ENCODE data around the gene ZPR1. TPM values are rescaled to one million over a fixed set of nuclear protein-coding genes. Genes with fewer than 3 reads are reported as not detected.

ZPR1 gene
- total and polyA plus RNA-seq, 2 of the 4 experiments (the other 2 are of a cell fraction), result 40.8 to 52.0 TPM

GRCh38 chr11:116791002-116791812 lies 3.4 kb upstream of the ZPR1 start:
- H2BK5ac ChIP-seq (ENCODE audit: low read depth, low read length, poor library complexity, severe bottlenecking), result no peak overlapping the region
- no peak overlapping the region for H2BK120ac ChIP-seq (ENCODE audit: low read depth, low read length)
- no peak overlapping the region for H4K5ac ChIP-seq (ENCODE audit: low read depth, low read length)
- CTCF ChIA-PET, result interaction anchor here (0.5 to 2.3 kb wide), 18 partner anchors 8 to 431 kb away, joined by 3 to 30 read pairs (median 4); partner anchors contain the start of genes APOA4 and SIK3
- H4K91ac ChIP-seq (ENCODE audit: insufficient read depth, low read depth, low read length), result no peak overlapping the region
- WGBS, 2 experiments (ENCODE audit: extremely low coverage in 2 of 2, insufficient read length in 1 of 2), result 10% methylated on average over 15 of the region's 31 CpGs; no CpG with 5 or more reads in 1 of the 2 experiments
- H3K79me1 ChIP-seq (ENCODE audit: low read depth in 1 of 2, low read length in 2 of 2), result peaks cover 16 to 25% of the 10 kb centered on the region in 2 experiments
- H4K20me1 ChIP-seq (ENCODE audit: insufficient read depth, low read length), result no peaks in the 10 kb centered on the region
- no peak overlapping the region for H3K18ac ChIP-seq (ENCODE audit: low read depth, low read length)
- H3K4ac ChIP-seq (ENCODE audit: low read depth, low read length), result peak overlapping the region; percentile 50
- ATAC-seq (ENCODE audit: low read depth) (peak; percentile 71), DNase-seq (peak; percentile 55)
- H3K9me3 ChIP-seq (ENCODE audit: control insufficient read depth, insufficient read depth, low read length), result no peaks in the 10 kb centered on the region
- no peak overlapping the region for H4K8ac ChIP-seq (ENCODE audit: low read depth in 2 of 2, low read length in 2 of 2)
- no peak overlapping the region for H3K14ac ChIP-seq (replicated peaks; ENCODE audit: low read depth, low read length)
- dilution Hi-C loops (cut with HindIII; ENCODE audit: low sequenced_read_pairs, unreplicated experiment), result no loop called here
- POLR2A ChIA-PET (ENCODE audit: unreplicated experiment), result interaction anchor here (0.6 kb wide), 1 partner anchor 316 kb away, joined by 20 read pairs; no protein-coding TSS in a partner anchor
- peaks cover 13% of the 10 kb centered on the region for H3K9me1 ChIP-seq (ENCODE audit: insufficient read depth, low read length)
- no peak overlapping the region for H2BK15ac ChIP-seq (ENCODE audit: low read depth, low read length)
- in situ Hi-C loops (cut with MboI; ENCODE audit: low sequenced_read_pairs), result loop anchor here (5.0 kb wide), 1 partner anchor 311 kb away; no protein-coding TSS in a partner anchor
- no peak overlapping the region for H3K4me3 ChIP-seq (ENCODE audit: insufficient read depth, low read depth, low read length)
- H3K36me3 ChIP-seq (ENCODE audit: control insufficient read depth, insufficient read depth, low read length), result peaks cover 2% of the 10 kb centered on the region; the same call in 1 of the 2 replicates
- no peak overlapping the region for H2BK20ac ChIP-seq (ENCODE audit: low read depth, low read length)
- no peak overlapping the region; the same call in 1 of the 2 replicates for H2AK5ac ChIP-seq (ENCODE audit: low read depth, low read length)
- H3K9ac ChIP-seq (ENCODE audit: low read depth, low read length), result no peak overlapping the region
- 0 out of 2 replicates have a peak overlapping the region, but pooled peaks have one; percentile 1 for H3K23ac ChIP-seq (ENCODE audit: low read depth, low read length)
- peaks cover 6% of the 10 kb centered on the region for H3K4me1 ChIP-seq (ENCODE audit: control insufficient read depth, insufficient read depth, low read length)
- H2AK9ac ChIP-seq (replicated peaks; ENCODE audit: low read depth, low read length, poor library complexity), result peak overlapping the region; percentile 2
- BruUV-seq (replicated peaks), result no TSS peak
- peak overlapping the region; percentile 27; the same call in 1 of the 2 replicates for H3K4me2 ChIP-seq (ENCODE audit: low read depth, low read length)
- no peak overlapping the region for H3K56ac ChIP-seq (ENCODE audit: extremely low read depth, insufficient read depth, low read length)
- peak overlapping the region; percentile 88 for H2AFZ ChIP-seq (replicated peaks; ENCODE audit: low read length, poor library complexity)
- no peak overlapping the region for H3K27ac ChIP-seq (ENCODE audit: insufficient read depth, low read length)
- intact Hi-C loops (cut with micrococcal nuclease), result loop anchor here (1.0 to 5.0 kb wide), 3 partner anchors 81 to 315 kb away; partner anchors contain the start of gene SIK3
- H3K27me3 ChIP-seq (ENCODE audit: control insufficient read depth, insufficient read depth, low read length), result no peaks in the 10 kb centered on the region
- no peak for TF ChIP-seq RFX5 (IDR thresholded peaks at IDR 0.05; ENCODE audit: low read depth, low read length)
- TF ChIP-seq MAFK (IDR thresholded peaks at IDR 0.05; ENCODE audit: low read depth, low read length), result no peak
- peak; percentile 90 for TF ChIP-seq RAD21 (IDR thresholded peaks at IDR 0.05; ENCODE audit: low read length)
- no peak for TF ChIP-seq MXI1 (IDR thresholded peaks at IDR 0.05; ENCODE audit: borderline replicate concordance, low read depth, low read length)
- no peak for TF ChIP-seq POLR2A (IDR thresholded peaks at IDR 0.05; ENCODE audit: low read depth, low read length)
- TF ChIP-seq ELK1 (IDR thresholded peaks at IDR 0.05; ENCODE audit: borderline replicate concordance, low read depth, low read length), result no peak
- peak; percentile 95 for TF ChIP-seq SMC3 (IDR thresholded peaks at IDR 0.05; ENCODE audit: low read depth, low read length)
- TF ChIP-seq MAZ (IDR thresholded peaks at IDR 0.05; ENCODE audit: borderline replicate concordance, low read depth, low read length), result peak; percentile 77
- TF ChIP-seq BHLHE40 (IDR thresholded peaks at IDR 0.05; ENCODE audit: low read depth, low read length), result no peak
- no peak for TF ChIP-seq CHD1 (IDR thresholded peaks at IDR 0.05; ENCODE audit: low read depth, low read length)
- TF ChIP-seq CEBPB (IDR thresholded peaks at IDR 0.05; ENCODE audit: low read depth, low read length), result no peak
- TF ChIP-seq CTCF (conservative IDR thresholded peaks at IDR 0.05; ENCODE audit: low read depth, low read length), result peak; percentile 93
- no peak for TF ChIP-seq USF2 (IDR thresholded peaks at IDR 0.05; ENCODE audit: low read depth, low read length)
- no peak for TF ChIP-seq NFE2L2 (IDR thresholded peaks at IDR 0.05; ENCODE audit: low read depth, low read length)
